AG10803 (cell line): Measurements from ENCODE around the gene UQCR10.
"Not testable (repeated sequence)": the region's sequence is repeated elsewhere in the genome, so short reads cannot be mapped to it uniquely, and the experiment has no call there.

Experiments used
- DNase-seq: peaks from one replicate; pipeline ENCODE4 v3.0.0; 2010; ENCODE audit warnings: low read depth
- H3K4me3 ChIP-seq: 2 replicates; pipeline ENCODE4 v1.5.1; 2011; ENCODE audit warnings: mild to moderate bottlenecking, low read length, control low read depth
- TF ChIP-seq, protein P1 (sequence below): conservative IDR thresholded peaks from 2 replicates; pipeline ENCODE4 v1.5.1; 2011; ENCODE audit warnings: mild to moderate bottlenecking, low read length, control low read depth, inconsistent platforms

UQCR10 gene

GRCh38 chr22:29753808-29754657, 13.1 kb upstream of the UQCR10 start:
- no peak for DNase-seq
- no peak overlapping the region for H3K4me3 ChIP-seq
- TF ChIP-seq, protein P1, sequence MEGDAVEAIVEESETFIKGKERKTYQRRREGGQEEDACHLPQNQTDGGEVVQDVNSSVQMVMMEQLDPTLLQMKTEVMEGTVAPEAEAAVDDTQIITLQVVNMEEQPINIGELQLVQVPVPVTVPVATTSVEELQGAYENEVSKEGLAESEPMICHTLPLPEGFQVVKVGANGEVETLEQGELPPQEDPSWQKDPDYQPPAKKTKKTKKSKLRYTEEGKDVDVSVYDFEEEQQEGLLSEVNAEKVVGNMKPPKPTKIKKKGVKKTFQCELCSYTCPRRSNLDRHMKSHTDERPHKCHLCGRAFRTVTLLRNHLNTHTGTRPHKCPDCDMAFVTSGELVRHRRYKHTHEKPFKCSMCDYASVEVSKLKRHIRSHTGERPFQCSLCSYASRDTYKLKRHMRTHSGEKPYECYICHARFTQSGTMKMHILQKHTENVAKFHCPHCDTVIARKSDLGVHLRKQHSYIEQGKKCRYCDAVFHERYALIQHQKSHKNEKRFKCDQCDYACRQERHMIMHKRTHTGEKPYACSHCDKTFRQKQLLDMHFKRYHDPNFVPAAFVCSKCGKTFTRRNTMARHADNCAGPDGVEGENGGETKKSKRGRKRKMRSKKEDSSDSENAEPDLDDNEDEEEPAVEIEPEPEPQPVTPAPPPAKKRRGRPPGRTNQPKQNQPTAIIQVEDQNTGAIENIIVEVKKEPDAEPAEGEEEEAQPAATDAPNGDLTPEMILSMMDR: no peak

GRCh38 chr22:29754658-29755395, 12.3 kb upstream of the UQCR10 start:
- not testable (repeated sequence) for H3K4me3 ChIP-seq, DNase-seq

- H3K4me3 ChIP-seq: no peak overlapping the region
- DNase-seq: no peak
- TF ChIP-seq, protein P1: no peak
Observed at GRCh38 chr22:29755889-29756288, 11.3 kb upstream of the UQCR10 start.

DNA sequence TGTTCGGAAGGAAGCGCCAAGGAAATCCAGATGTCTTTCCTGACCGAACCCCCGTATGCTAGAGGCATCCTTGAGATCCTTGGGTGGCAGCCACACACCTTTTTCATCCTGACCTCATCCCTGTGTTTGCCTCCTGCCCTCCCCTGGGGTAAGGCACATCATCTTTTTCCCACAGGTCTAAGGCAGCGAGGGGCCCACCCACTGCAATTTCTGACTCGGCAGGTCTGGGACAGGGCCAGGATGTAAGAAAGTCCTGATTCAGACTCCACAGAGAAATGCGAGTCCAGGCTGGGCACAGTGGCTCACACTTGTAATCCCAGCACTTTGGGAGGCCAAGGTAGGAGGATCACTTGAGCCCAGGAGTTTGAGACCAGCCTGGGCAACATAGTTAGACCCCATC, 10.8 kb upstream of the UQCR10 start:
- TF ChIP-seq, protein P1: no peak
- no peak for DNase-seq
- no peak overlapping the region for H3K4me3 ChIP-seq

- no peak overlapping the region for H3K4me3 ChIP-seq
- DNase-seq: no peak
- TF ChIP-seq, protein P1: no peak
Observed at GRCh38 chr22:29757096-29757495, 10.1 kb upstream of the UQCR10 start.

DNA sequence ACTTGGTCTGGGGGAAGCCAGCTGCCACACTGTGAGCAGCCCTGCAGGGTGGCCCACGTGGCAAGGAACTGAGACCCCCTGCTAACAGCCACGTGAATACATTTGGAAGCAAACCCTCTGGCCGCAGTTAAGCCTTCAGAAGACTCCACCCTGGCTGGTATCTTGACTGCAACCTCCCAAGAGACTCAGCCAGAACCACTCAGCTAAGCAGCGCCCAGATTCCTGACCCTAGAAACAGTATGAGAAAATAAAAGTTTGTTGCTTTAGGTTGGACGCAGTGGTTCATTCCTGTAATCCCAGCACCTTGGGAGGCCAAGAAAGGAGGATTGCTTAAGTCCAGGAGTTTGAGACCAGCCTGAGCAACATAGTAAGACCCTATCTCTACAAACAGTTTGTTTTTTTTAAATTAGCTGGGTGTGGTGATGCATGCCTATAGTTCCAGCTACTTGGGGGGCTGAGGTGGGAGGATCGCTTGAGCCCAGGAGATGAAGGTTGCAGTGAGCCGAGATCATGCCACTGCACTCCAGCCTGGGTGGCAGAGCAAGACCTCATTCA, 9.0 kb upstream of the UQCR10 start:
- TF ChIP-seq, protein P1: no peak
- no peak overlapping the region for H3K4me3 ChIP-seq

GRCh38 chr22:29758959-29759358, 8.2 kb upstream of the UQCR10 start:
- no peak for DNase-seq
- TF ChIP-seq, protein P1: no peak
- no peak overlapping the region for H3K4me3 ChIP-seq

More for the DNA sequence above, 9.0 kb upstream of the UQCR10 start:
- no peak for DNase-seq
